K562 (cell line): ENCODE measurements around the gene HOXD13. TPM values are rescaled to one million over a fixed set of nuclear protein-coding genes. Genes with fewer than 3 reads are reported as not detected.
A peak's percentile ranks its signal among the peaks of the same experiment; 100 is the strongest.

Source experiments
- ATAC-seq: fragments of 200-7000 bp; cut with Tn5 transposase; 3 replicates; pipeline ENCODE4 v1.9.1; 2020; ENCODE audit warnings: moderate library complexity
- BruUV-seq: library from RNA; stranded (reverse); fragments of 400-500 nt; replicated peaks from 2 replicates; lab custom pipeline; 2021; lab: Mats Ljungman, UMichigan
- CTCF ChIA-PET: fragments of 300-600 bp; formaldehyde crosslinking; extraction: SDS; loops from one replicate; lab custom pipeline; 2021; ENCODE audit warnings: low intra/inter-chr PET ratio; lab: Yijun Ruan, JAX
- POLR2A ChIA-PET: fragments of 300-600, 350-650 bp; sonication (Branson Sonifier 250); formaldehyde crosslinking; extraction: SDS; loops from one replicate; lab custom pipeline; 2021; ENCODE audit warnings: antibody characterized with exemption, inconsistent platforms; lab: Yijun Ruan, JAX
- DNase-seq, 4 experiments: peaks; one replicate each; pipeline versions ENCODE4 v3.0.0 to v3.0.0-alpha.2; 2011 to 2018; ENCODE audit warnings: low spot score in 3 of 4, mixed read lengths in 3 of 4; ENCODE audit errors: extremely low read depth in 1 of 4
- FAIRE-seq: peaks from 2 replicates; lab custom pipeline; 2011; peaks lifted over from hg19 to GRCh38; lab: Jason Lieb, UNC
- H2AFZ ChIP-seq: 2 replicates; pipeline ENCODE4 v1.6.0; 2011; ENCODE audit warnings: low read depth, low read length, control low read depth, inconsistent platforms
- H3K27ac ChIP-seq: fragments of 200-600 bp; 3 replicates; pipeline ENCODE4 v1.8.0; 2011; ENCODE audit warnings: low read depth, mild to moderate bottlenecking, control low read depth, inconsistent platforms, low read length, moderate library complexity, mixed read lengths; ENCODE audit errors: extremely low read depth
- H3K27me3 ChIP-seq, 2 experiments: fragments of 300-600 bp in 1 of 2; 2 replicates in 1 of 2; 3 replicates in 1 of 2; pipeline versions ENCODE4 v1.6.0 to v1.8.0; 2011; ENCODE audit warnings: inconsistent platforms in 2 of 2, low read length in 2 of 2, mild to moderate bottlenecking in 1 of 2, mixed read lengths in 1 of 2, moderate library complexity in 1 of 2; ENCODE audit not compliant: control insufficient read depth in 2 of 2, insufficient read depth in 2 of 2
- H3K36me3 ChIP-seq: fragments of 300-600 bp; 3 replicates; pipeline ENCODE4 v1.8.0; 2011; ENCODE audit warnings: mild to moderate bottlenecking, low read length, inconsistent platforms; ENCODE audit not compliant: control insufficient read depth, insufficient read depth
- H3K4me1 ChIP-seq, 2 experiments: fragments of 200-600 bp in 1 of 2; replicated peaks in 1 of 2; 2 replicates in 1 of 2; 3 replicates in 1 of 2; pipeline versions ENCODE4 v1.5.1 to v1.8.0; 2011; ENCODE audit warnings: inconsistent platforms in 2 of 2, low read length in 2 of 2, mild to moderate bottlenecking in 1 of 2, mixed read lengths in 1 of 2, moderate library complexity in 1 of 2; ENCODE audit not compliant: control insufficient read depth in 2 of 2, insufficient read depth in 2 of 2
- H3K4me2 ChIP-seq: 2 replicates; pipeline ENCODE4 v1.6.1; 2011; ENCODE audit warnings: low read length, control low read depth, inconsistent platforms, mixed read lengths; ENCODE audit not compliant: insufficient read depth
- H3K4me3 ChIP-seq: fragments of 200-600 bp; sonication (generic), shearing (Covaris generic); 2 replicates; pipeline ENCODE4 v1.5.1; 2016; ENCODE audit warnings: control low read depth, inconsistent platforms
- H3K79me2 ChIP-seq: fragments of 200-600 bp; 3 replicates; pipeline ENCODE4 v1.8.0; 2011; ENCODE audit warnings: low read length, inconsistent platforms; ENCODE audit not compliant: control insufficient read depth, insufficient read depth
- H3K9ac ChIP-seq, 2 experiments: 2 replicates each; pipeline versions ENCODE4 v1.6.0 to v1.6.1; 2011; ENCODE audit warnings: low read depth in 2 of 2, low read length in 2 of 2, control low read depth in 1 of 2, inconsistent platforms in 1 of 2, mild to moderate bottlenecking in 1 of 2, mixed read lengths in 1 of 2; ENCODE audit not compliant: insufficient read depth in 1 of 2
- H3K9me1 ChIP-seq: one replicate; pipeline ENCODE4 v1.6.0; 2011; ENCODE audit warnings: inconsistent platforms, mild to moderate bottlenecking, low read length, moderate library complexity; ENCODE audit not compliant: control insufficient read depth, insufficient read depth
- H3K9me3 ChIP-seq: replicated peaks from 2 replicates; pipeline ENCODE4 v1.5.1; 2011; ENCODE audit warnings: low read depth, low read length, inconsistent platforms; ENCODE audit not compliant: control insufficient read depth, insufficient read depth
- H4K20me1 ChIP-seq: replicated peaks from 2 replicates; pipeline ENCODE4 v1.6.1; 2011; ENCODE audit warnings: low read length, inconsistent platforms, mixed read lengths; ENCODE audit not compliant: control insufficient read depth, insufficient read depth
- ARID1B ChIP-seq: fragments of 450-650 bp; IDR thresholded peaks from 2 replicates; pipeline ENCODE4 v1.6.1; 2016; ENCODE audit warnings: antibody characterized with exemption, mild to moderate bottlenecking, inconsistent platforms
- CEBPB ChIP-seq: fragments of 450-650 bp; IDR thresholded peaks from 2 replicates; pipeline ENCODE4 v1.6.1; 2016; ENCODE audit warnings: missing genetic modification characterization, missing compliant biosample characterization
- CTCF ChIP-seq, 3 experiments: IDR thresholded peaks in 2 of 3; conservative IDR thresholded peaks in 1 of 3; 2 replicates each; pipeline ENCODE4 v1.5.1; 2011 to 2012; ENCODE audit warnings: low read length in 3 of 3, mild to moderate bottlenecking in 3 of 3, control low read depth in 2 of 3, improper control_type of control experiment in 1 of 3, inconsistent platforms in 1 of 3, low read depth in 1 of 3, mixed read lengths in 1 of 3, moderate library complexity in 1 of 3; ENCODE audit not compliant: insufficient read depth in 2 of 3
- DEAF1 ChIP-seq: fragments of 450-650 bp; formaldehyde crosslinking; IDR thresholded peaks from 2 replicates; pipeline ENCODE4 v1.4.0; 2020; ENCODE audit warnings: mild to moderate bottlenecking, moderate library complexity
- EHMT2 ChIP-seq: fragments of 450-650 bp; IDR thresholded peaks from 2 replicates; pipeline ENCODE4 v1.6.1; 2018; ENCODE audit warnings: antibody characterized with exemption
- HCFC1 ChIP-seq: IDR thresholded peaks from 2 replicates; pipeline ENCODE4 v1.6.1; 2012; ENCODE audit warnings: low read depth, low read length, improper control_type of control experiment
- JUNB ChIP-seq: fragments of 450-650 bp; formaldehyde crosslinking; conservative IDR thresholded peaks from 2 replicates; pipeline ENCODE4 v1.4.0; 2020; ENCODE audit warnings: mild to moderate bottlenecking
- KLF16 ChIP-seq: IDR thresholded peaks from 2 replicates; pipeline ENCODE4 v1.6.1; 2016; ENCODE audit warnings: antibody characterized with exemption
- NEUROD1 ChIP-seq: fragments of 150-350 bp; IDR thresholded peaks from 2 replicates; pipeline ENCODE4 v1.6.1; 2014; ENCODE audit warnings: borderline replicate concordance, low read length, low read depth; ENCODE audit not compliant: partially characterized antibody
- NR2F6 ChIP-seq: fragments of 450-650 bp; formaldehyde crosslinking; IDR thresholded peaks from 2 replicates; pipeline ENCODE4 v1.4.0; 2020; ENCODE audit warnings: mild to moderate bottlenecking
- PRPF4 ChIP-seq: fragments of 200-400 bp; formaldehyde crosslinking; IDR thresholded peaks from one replicate; pipeline ENCODE4 v1.6.1; 2017; ENCODE audit warnings: low read length, low read depth, mild to moderate bottlenecking; ENCODE audit not compliant: insufficient read depth, poor library complexity, severe bottlenecking
- RAD21 ChIP-seq, 2 experiments: fragments of 250-450 bp in 1 of 2; fragments of 450-650 bp in 1 of 2; sonication (Bioruptor Pico) in 1 of 2; formaldehyde crosslinking in 1 of 2; IDR thresholded peaks in 1 of 2; conservative IDR thresholded peaks in 1 of 2; 2 replicates each; pipeline versions ENCODE4 v1.4.0 to v1.8.0; 2020 to 2022; ENCODE audit warnings: mild to moderate bottlenecking in 2 of 2, moderate library complexity in 1 of 2
- STAT6 ChIP-seq: sonication (generic); formaldehyde crosslinking; IDR thresholded peaks from 2 replicates; pipeline ENCODE4 v1.8.1; 2023; ENCODE audit warnings: mild to moderate bottlenecking, missing genetic modification reagents
- ZNF717 ChIP-seq: fragments of 250-450 bp; sonication (Bioruptor Pico); IDR thresholded peaks from 2 replicates; pipeline ENCODE4 v1.5.0; 2021
- WGBS: fragments of 100-300 bp; shearing (Covaris generic); methylation state at CpG from one replicate; pipeline ENCODE4 v1.1.6; 2016; ENCODE audit warnings: low coverage, mixed read lengths; ENCODE audit not compliant: insufficient coverage; ENCODE audit errors: missing lambda C conversion rate; 5-methylcytosine and 5-hydroxymethylcytosine counted together
- in situ Hi-C: fragments of 300-500 bp; cut with MboI; formaldehyde crosslinking; loops from 4 replicates; pipeline ENCODE4 v1.15.0; 2018; ENCODE audit warnings: inconsistent platforms, mixed read lengths
- intact Hi-C: fragments of 100-400 bp; cut with micrococcal nuclease; formaldehyde crosslinking; loops from 2 replicates; pipeline ENCODE4 v1.14.2; 2022
- polyA plus RNA-seq, 8 experiments: library from polyadenylated mRNA; depleted of rRNA in 4 of 8; stranded (reverse) in 5 of 8; unstranded in 3 of 8; fragments of >200 nt; fragmentation: Nextera tagmentation in 2 of 8; fragmentation: Illumina TruSeq in 1 of 8; extraction: Ambion mirVana in 2 of 8; extraction: Trizol in 1 of 8; gene quantifications; 2 replicates each; pipeline versions ENCODE4 v1.2.1 to v1.2.3, GENCODE V29; 2011 to 2014; ENCODE audit warnings: inconsistent platforms in 1 of 8, missing spikeins in 1 of 8
- total RNA-seq, 7 experiments: library from RNA; depleted of rRNA in 6 of 7; stranded (reverse); fragments of >200 nt in 6 of 7; fragmentation: Illumina TruSeq in 2 of 7; extraction: Trizol in 2 of 7; gene quantifications; 2 replicates each; pipeline versions ENCODE4 v1.2.1 to v1.2.3, GENCODE V29; 2011 to 2021; ENCODE audit warnings: low replicate concordance in 1 of 7

HOXD13 gene
- total and polyA plus RNA-seq, 9 of the 15 experiments (the other 6 are each of a cell fraction or from before 2014, with no cell fraction given), result 0.03 to 0.04 TPM; not detected in 7

- H3K9me3 ChIP-seq, result no peaks in the 10 kb centered on the region
- FAIRE-seq (peak; percentile 95), ATAC-seq (0 out of 3 replicates have a peak, but pooled peaks have one; percentile 25), DNase-seq (peak; percentile 59 to 76 (median 66))
- intact Hi-C loops (loop anchor here (1.0 to 5.0 kb wide), 5 partner anchors 328 to 1020 kb away; no protein-coding TSS in a partner anchor), in situ Hi-C loops (loop anchor here (5.0 to 25.0 kb wide), 4 partner anchors 510 to 1635 kb away; no protein-coding TSS in a partner anchor)
- H3K4me1 ChIP-seq, result peaks cover 0 to 34% of the 10 kb centered on the region in 2 experiments; a peak in 2 of 5 replicates
- peaks cover 62 to 69% of the 10 kb centered on the region in 2 experiments for H3K27me3 ChIP-seq
- H3K79me2 ChIP-seq, result no peaks in the 10 kb centered on the region
- 0 out of 2 replicates have a peak, but pooled peaks cover 8% of the 10 kb centered on the region for H4K20me1 ChIP-seq
- no TSS peak for BruUV-seq
- no peak overlapping the region for H2AFZ ChIP-seq
- H3K9me1 ChIP-seq, result no peaks in the 10 kb centered on the region
- under 1% methylated on average over 13 of the region's 13 CpGs for WGBS
- H3K4me2 ChIP-seq, result no peak overlapping the region
- no peak overlapping the region for H3K9ac ChIP-seq
- no peak overlapping the region for H3K4me3 ChIP-seq
- H3K36me3 ChIP-seq, result no peaks in the 10 kb centered on the region
- H3K27ac ChIP-seq, result no peak overlapping the region
- ChIA-PET CTCF (interaction anchor here (0.5 to 2.5 kb wide), 13 partner anchors 9 to 1289 kb away, joined by 3 to 31 read pairs (median 4); no protein-coding TSS in a partner anchor), POLR2A (interaction anchor here (1.0 to 1.5 kb wide), 2 partner anchors 328 to 527 kb away, joined by 4 to 5 read pairs; no protein-coding TSS in a partner anchor)
- no peak for TF ChIP-seq CEBPB (tag)
- TF ChIP-seq DEAF1 (CRISPR knock-in tag), result peak; percentile 86
- no peak for TF ChIP-seq ZNF717 (CRISPR knock-in tag)
- TF ChIP-seq CTCF (IDR thresholded peaks at IDR 0.05 in 2 of 3, conservative IDR thresholded peaks at IDR 0.05 in 1 of 3; ENCODE audit: insufficient read depth in 2 of 3, low read depth in 1 of 3, low read length in 3 of 3), result peak; percentile 77 to 95 (median 83)
- TF ChIP-seq JUNB (CRISPR knock-in tag), result no peak
- TF ChIP-seq KLF16, result no peak
- TF ChIP-seq STAT6, result no peak
- TF ChIP-seq ARID1B, result no peak
- no peak for TF ChIP-seq HCFC1
- peak; percentile 85 for TF ChIP-seq RAD21 (CRISPR knock-in tag; conservative IDR thresholded peaks at IDR 0.05 in 1 of 2, IDR thresholded peaks at IDR 0.05 in 1 of 2)
- TF ChIP-seq NEUROD1, result no peak
- TF ChIP-seq EHMT2, result no peak
- no peak for TF ChIP-seq NR2F6 (CRISPR knock-in tag)
- no peak for TF ChIP-seq PRPF4
Measured at GRCh38 chr2:176126929-176127773, 34.6 kb downstream of the HOXD13 start.
